Activated CD4-positive, alpha-beta T cell treated with anti-CD3 and anti-CD28 coated beads, Interleukin-10, Interleukin-2, amounts not matched to agents 100 ng/mL and 50 ng/mL, durations not matched to agents 16 hours and 8 hours (primary cell): ENCODE results near the gene TFPT.

Experiments used
- DNase-seq: peaks from one replicate; pipeline ENCODE4 v3.0.0-alpha.2; 2020

The TFPT gene

DNA sequence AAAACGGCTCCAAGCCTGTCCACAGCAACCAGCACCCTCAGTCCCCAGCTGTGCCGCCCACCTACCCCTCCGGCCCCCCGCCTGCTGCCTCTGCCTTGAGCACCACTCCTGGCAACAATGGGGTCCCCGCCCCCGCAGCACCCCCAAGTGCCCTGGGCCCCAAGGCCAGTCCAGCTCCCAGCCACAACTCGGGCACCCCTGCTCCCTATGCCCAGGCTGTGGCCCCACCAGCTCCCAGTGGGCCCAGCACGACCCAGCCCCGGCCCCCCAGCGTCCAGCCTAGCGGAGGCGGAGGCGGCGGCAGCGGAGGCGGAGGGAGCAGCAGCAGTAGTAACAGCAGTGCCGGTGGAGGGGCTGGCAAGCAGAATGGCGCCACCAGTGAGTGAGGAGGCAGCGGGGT lies 32.7 kb upstream of the TFPT start:
- no peak for DNase-seq

DNA sequence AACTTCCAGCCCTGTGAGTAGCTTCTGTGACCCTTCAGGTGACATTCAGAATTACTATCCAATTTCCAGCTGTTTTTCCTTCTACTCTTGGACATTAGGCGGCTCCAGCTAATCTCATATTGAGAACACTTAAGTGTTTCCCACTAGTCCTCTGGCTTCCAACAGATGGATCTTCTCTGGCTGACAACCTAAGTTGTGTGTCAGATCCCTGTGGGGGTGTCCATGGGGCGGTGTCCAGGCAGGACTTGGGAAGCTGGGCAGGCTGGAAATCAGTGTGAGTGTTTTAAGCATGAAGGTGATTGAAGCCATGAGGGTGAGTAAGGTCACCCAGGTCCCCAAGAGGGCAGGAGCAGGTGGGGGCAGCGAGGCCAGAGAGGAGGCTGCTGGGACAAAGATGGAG lies 32.2 kb upstream of the TFPT start:
- no peak for DNase-seq

DNA sequence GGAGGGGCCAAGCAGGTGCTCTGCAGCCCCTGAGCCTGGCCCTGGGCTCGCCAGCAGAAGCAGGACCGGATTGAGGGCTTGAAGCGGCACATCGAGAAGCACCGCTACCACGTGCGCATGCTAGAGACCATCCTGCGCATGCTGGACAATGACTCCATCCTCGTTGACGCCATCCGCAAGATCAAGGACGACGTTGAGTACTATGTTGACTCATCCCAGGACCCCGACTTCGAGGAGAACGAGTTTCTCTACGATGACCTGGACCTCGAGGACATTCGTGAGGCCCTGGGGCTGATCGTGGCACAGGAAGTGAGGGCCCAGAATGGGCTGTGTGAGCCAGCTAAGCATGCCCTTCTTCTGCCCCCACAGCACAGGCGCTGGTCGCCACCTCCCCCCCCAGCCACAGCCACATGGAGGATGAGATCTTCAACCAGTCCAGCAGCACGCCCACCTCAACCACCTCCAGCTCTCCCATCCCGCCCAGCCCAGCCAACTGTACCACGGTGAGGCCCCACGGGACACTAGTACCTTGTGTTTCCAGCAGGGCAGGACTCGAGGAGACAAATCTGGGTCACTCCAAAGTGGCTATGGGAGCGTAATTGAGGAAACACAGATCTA lies 30.2 kb upstream of the TFPT start:
- no peak for DNase-seq

GRCh38 chr19:54142166-54142780 lies 26.8 kb upstream of the TFPT start:
- no peak for DNase-seq

DNA sequence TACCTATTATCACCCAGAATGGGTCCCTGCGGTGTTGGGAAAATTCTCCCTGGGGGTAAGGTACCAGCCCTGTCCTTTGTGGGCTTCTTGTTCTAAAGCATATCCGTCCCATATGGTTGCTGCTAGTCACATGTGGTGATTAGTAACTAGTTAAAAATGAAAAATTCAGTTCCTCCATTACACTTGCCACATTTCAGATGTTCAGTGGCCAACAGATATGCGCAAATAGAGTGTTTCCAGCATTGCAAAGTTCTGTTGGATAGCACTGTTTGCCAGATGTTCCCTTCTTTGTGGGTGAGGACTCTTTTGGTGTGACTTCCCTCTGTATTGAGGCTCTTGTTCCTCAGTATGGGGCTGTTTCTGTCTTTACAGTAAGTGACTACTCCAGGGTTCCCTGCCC lies 25.9 kb upstream of the TFPT start:
- no peak for DNase-seq

DNA sequence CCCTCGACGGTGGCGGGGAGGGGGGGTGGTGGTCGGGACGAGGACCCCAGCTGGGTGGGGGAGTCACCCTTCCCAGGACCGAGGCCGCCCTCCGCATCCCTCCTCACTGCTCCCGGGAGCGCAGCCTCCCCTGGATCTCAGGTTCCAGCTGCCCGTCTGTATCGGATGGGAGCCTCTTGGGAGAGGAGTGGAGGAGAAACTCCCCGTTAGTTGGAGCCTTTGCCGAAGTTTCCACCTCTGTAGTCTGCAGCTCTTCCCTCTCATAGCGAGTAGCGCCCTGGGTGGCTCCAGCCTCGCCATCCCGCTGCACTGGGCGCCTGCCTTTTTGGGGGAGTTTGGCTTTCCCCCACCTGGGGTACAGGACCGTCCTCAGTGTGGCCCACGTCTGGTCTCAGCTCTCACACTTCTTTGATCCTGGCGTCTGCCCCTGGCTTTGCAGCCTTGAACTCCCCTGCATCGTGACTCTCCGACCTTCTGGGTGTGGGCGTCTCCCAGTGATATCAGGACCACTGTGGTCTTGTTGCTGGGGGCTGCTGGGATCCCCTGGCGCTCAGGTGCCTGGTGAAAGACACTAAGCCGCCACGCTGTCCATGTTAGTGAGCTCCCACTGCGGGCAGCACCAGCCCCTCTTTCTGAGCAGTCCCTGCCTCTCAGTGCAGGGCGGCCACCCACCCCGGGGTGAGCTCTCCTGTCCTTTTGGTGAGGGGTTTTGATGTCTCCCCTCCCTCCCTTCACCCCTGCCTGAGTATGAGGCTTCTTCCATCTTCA lies 23.2 kb upstream of the TFPT start:
- DNase-seq, result peak; percentile 17

DNA sequence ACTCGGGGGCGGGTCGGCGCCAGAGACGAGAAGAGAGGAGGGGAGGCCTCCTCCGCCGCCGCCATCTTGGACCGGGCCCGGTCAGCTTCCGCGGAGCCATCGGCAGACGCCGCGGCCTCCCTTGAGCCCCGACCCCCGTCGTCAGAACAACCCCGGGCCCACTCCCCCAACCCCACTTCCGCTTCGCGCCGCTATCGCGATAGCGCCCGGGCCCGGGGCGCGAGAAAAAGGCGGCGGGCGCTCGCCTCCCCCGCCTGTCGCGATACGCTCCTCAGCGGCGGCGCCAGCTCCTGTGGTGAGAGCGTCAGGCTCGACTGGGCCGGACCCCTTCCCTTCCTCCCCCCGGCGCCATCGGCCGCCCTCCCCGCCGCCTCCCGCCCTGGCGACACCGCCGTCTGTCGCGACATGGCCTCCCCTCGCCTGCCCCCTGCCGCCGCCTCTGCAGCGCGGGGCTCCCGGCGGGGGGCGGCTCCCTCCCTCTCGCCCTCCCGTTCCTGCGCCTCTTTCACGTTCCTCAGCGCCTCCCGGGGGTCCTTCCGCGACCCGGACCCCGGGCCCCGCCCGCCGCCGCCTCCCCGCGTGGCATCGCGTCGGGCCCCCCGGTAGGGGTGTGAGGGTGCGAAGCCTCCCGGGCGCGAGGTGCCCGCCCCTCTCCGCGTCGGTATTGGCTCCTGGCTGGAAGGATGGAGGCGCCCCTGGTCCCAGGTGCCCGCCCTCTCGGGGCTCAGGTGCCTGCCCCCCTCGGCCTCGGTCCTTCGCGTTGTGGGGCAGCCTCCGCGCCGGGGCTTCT lies 22.4 kb upstream of the TFPT start, which contains the start of gene CNOT3:
Gene CNOT3, plus strand, starts transcription at position 64 of the 790 bp plus-strand sequence. CDS start 5,217 bp downstream, outside the sequence.
- peak; percentile 44 for DNase-seq

DNA sequence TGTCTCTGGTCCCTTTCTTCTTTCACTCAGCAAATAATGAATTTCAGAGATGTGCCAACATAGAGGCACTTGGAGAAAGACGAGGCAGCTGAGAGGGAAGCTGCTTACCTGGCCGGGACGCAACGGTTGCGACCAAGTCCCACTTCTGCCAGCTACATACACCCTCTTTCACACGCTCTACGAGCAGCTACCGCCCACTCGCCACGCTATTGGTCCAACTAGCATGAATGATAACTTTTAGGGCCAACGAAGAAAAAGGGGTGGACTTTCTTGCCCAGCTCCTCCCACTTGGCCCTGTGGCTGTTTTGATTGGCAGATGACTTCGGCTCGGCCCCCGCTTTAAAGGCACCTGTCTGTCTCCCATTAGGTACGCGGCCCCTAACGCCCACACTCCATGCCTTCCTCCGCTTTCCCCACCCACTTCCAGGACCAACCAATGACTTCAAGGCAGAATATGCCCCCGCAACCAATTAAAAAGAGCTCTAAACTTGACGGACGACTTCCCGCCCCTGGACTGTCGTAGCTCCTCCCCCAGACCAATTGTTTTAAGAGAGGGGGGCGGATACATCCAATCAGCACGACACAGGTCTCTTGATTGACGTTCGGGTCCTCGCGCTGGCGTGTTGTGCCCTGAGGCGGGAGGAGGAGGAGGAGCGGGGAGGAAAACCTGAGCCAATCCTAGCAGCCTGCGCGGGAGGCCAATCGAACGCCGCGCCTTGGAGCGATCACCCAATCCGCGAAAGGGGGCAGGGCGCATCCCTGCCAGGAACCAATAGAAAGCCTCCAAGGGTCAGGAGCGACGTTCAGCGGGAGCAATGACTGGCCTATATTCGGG lies 21.6 kb upstream of the TFPT start:
- DNase-seq, result peak; percentile 100

DNA sequence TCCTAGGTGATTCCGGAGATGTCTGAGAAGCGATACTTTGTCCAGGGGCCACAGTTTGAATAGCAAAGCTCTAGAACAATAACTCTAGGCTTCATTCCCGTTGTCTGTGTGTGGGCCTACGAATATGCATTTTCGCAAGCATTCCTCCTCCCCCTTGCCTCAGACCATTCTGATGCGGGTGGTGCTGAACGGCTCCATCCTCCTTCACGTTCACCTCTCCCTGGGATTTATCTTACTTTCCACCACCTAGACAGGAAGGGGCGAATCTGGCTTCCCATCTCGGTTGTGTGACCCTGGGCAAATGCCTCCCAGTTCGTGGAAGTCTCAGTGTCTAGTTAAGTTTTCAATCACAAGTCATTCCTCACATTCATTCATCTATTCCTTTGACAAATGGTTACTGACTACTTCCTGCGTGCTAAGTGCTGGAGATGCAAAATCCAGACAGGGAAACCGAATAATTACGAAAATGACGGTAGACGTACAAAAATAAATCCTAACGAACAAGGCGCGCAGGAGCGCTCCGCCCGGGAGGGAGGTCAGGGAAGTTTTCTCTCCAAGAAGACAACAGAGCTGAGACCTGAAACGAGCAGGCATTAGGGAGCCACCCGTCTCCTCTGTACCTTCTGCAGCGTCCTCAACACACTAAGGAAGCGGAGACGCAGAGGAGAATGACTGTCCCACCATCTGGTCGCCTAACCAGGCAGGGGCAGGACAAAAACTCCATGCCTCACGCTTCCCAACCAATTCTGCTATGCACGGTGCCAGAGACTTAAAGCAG lies 20.8 kb upstream of the TFPT start:
- no peak for DNase-seq

- DNase-seq, result no peak
These were observed 18.6 kb upstream of the TFPT start for GRCh38 chr19:54133957-54134590.

DNA sequence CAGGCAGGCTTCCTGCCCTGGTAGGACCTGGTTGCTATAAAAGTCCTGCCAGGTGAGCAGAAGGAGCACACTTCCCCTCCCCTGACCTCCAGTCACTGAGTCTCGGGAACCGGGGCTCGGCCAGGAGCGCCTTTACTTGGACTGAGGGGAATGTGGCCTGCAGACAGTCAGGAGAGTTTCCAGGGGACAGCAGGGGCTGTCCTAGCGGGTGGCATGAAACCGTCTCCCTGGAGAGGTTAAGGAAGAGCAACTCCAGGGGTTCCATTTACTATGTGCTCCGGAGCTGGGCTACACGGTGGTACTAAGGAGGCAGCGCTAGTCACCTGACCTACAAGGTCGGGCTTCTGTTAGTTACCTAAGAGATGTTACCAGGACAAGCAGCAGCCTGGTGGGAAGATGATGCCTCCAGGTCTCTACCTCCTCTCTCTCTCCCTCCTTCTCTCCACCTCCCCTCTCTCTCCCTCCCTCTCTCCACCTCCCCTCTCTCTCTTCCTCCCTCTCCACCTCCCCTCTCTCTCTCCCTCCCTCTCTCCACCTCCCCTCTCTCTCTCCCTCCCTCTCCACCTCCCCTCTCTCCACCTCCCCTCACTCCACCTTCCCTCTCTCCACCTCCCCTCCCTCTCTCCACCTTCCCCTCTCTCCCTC lies 18.0 kb upstream of the TFPT start:
- DNase-seq, result no peak

GRCh38 chr19:54129617-54129996 lies 14.2 kb upstream of the TFPT start:
- no peak for DNase-seq

DNA sequence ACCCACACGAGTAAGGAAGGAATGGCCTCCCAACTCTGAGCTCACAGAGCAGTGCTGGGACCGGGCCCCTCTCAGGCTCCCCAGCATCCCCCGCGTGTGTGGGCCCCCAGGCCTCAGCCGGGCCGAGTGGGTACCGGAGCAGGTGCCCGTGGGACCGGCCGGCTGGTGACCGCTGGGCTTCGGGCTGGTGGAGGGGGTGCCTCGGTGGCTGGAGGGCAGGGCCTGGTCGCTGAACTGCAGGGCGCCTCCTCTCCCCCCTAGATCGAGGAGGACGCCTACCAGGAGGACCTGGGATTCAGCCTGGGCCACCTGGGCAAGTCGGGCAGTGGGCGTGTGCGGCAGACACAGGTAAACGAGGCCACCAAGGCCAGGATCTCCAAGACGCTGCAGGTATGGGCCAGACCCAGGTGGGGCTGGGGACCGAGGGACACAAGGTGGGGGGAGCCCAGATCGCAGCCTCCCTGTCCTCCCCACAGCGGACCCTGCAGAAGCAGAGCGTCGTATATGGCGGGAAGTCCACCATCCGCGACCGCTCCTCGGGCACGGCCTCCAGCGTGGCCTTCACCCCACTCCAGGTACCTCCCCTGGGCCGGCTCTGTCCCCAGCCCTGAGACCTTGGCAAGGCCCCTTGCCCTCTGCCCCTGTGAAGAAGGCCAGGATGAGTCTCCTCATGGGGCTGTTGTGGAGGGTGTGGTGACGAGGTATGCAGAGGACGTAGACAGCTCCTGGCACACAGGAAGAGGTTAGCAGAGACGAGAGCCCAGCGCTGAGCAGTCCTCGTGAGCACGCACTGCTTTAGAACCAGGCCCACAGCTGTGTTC lies 13.5 kb upstream of the TFPT start:
- DNase-seq, result no peak

DNA sequence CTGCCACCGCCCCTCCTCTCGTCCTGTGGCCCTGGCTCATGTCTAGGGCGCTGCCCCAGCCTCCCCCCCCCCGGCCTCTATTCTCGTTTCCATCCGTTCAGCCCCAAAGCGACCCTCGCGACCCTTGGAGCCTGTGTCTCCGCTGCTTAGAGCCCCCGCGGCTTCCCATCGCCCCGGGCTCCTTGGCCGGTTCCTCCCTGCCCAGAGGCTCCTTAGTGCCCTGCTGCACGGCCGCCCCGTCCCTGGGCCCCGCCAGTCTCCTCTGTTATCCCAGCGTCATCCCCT lies 12.9 kb upstream of the TFPT start:
- no peak for DNase-seq

DNA sequence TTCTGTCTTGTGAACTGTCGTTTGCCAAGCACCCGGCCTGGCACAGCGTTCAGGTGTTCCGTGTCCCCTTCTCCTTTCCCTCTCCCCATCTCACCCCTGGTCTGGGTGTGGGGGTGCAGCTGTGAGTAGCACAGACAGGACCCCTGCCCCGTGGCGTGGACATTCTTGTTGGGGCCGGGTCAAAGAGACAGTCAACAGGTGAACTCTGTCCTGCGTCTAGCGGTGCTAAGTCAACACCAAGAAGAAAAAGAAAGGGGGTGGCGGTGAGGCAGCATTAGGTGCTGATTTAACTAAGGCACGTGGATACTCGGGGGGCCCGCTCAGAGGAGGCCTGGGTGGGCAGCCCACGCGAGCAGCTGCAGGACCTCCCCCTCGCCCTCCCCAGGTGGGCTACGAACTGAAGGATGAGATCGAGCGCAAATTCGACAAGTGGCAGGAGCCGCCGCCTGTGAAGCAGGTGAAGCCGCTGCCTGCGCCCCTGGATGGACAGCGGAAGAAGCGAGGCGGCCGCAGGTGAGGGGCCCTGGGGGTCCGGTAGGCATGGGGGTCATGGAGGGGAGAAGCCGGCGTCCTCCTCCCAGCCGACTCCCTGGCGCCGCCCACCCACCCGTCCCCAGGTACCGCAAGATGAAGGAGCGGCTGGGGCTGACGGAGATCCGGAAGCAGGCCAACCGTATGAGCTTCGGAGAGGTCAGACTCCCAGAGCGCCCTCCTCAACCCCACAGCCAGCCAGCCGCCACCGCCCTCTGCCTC lies 12.4 kb upstream of the TFPT start:
- DNase-seq, result no peak

DNA sequence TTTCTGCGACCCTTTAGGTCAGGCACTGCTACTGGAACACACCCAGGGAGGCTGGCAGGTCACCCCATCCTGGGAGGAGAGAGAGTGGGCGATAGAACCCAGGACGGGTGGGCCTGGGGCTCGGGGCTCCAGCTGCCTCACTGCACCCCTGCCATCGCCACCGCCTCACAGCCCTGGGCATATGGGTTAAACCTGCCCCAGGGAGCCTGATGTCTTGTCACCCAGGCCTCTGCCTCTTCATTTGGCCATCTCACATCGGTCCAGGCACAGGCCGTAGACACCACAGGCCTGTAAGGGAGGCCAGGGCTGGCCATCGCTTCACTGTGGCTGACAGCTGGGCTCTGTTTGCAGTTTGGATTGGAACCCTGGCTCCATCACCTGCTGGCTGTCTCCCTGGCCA lies 10.3 kb upstream of the TFPT start:
- DNase-seq, result no peak

- no peak for DNase-seq
These were observed 8.9 kb upstream of the TFPT start for GRCh38 chr19:54124393-54124792.

- DNase-seq, result no peak
These were observed 8.2 kb upstream of the TFPT start for GRCh38 chr19:54123682-54124081.

GRCh38 chr19:54121259-54121658 lies 5.8 kb upstream of the TFPT start:
- DNase-seq, result no peak
